Measurements from ENCODE around the gene NLGN3. TPM values are rescaled to one million over a fixed set of nuclear protein-coding genes. Genes with fewer than 3 reads are reported as not detected.

Gene NLGN3
- total RNA-seq, 2 donors from 2014 or later: 1.1 to 1.8 TPM

DNA sequence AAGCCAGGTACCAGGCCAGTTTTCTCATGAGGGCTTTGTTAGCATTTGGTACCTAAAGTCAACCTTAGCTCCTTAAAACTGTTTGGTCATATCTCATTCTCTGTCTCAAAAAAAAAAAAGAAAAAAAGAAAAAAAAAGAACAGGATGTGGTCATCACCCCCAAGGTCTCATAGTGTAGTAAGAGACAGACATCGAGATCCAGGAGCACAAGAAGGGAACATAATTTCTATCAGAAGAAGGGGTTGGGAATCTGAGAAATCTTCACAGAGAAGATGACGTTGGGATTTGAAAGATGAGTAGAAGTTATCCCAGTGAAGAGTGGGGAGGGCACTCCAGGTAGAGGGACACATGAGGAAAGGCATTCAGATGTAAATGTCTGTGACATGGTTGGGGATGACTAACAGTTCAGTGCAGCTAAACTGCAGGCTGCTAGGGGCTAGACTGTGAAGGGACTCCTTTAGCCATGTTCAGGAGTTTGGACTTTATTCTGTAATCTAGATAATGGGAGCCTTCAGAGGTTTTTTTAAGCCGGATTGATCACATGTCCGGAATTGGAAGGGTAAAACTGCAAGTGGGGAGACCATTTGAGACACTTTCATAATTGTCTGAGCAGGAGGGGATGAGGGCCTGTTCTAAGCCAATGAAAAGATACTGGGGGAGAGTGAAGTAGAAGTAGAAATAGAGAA is 51.5 kb downstream of the NLGN3 start:
- ATAC-seq (ENCODE audit: insufficient number of reproducible peaks, low FRiP score, low read depth): no peak
- H3K27me3 ChIP-seq (replicated peaks; ENCODE audit: insufficient read depth): no peaks in the 10 kb centered on the region
- no peaks in the 10 kb centered on the region for H3K36me3 ChIP-seq
- H3K27ac ChIP-seq: no peak overlapping the region
- DNase-seq (ENCODE audit: low spot score): no peak
- no peaks in the 10 kb centered on the region for H3K9me3 ChIP-seq
- no peak overlapping the region for H3K4me3 ChIP-seq
- TF ChIP-seq, protein P1, sequence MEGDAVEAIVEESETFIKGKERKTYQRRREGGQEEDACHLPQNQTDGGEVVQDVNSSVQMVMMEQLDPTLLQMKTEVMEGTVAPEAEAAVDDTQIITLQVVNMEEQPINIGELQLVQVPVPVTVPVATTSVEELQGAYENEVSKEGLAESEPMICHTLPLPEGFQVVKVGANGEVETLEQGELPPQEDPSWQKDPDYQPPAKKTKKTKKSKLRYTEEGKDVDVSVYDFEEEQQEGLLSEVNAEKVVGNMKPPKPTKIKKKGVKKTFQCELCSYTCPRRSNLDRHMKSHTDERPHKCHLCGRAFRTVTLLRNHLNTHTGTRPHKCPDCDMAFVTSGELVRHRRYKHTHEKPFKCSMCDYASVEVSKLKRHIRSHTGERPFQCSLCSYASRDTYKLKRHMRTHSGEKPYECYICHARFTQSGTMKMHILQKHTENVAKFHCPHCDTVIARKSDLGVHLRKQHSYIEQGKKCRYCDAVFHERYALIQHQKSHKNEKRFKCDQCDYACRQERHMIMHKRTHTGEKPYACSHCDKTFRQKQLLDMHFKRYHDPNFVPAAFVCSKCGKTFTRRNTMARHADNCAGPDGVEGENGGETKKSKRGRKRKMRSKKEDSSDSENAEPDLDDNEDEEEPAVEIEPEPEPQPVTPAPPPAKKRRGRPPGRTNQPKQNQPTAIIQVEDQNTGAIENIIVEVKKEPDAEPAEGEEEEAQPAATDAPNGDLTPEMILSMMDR (IDR thresholded peaks at IDR 0.05): no peak
- H3K4me1 ChIP-seq (ENCODE audit: control insufficient read depth in 1 of 2, low read depth in 2 of 2): no peaks in the 10 kb centered on the region

DNA sequence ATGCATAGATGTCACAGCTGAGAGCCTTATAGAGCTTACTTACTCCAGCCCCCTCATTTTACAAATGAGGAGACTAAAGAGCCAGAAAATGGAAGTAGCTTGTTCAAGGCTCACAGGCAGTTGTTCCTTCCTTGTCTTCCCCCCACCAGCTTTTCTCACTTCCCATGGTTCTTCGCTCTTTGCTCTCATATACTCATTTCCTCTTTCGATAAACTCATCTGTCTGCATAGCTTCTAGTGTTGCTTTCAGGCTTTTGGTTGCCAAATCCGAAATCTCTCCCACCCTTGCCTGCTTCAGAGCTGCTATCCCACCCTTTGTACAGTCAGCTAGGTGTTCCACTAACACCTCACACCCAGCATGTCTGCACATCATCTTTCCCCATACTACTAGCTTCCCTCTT is 53.4 kb downstream of the NLGN3 start:
- Histone ChIP-seq H3K9me3 (no peaks in the 10 kb centered on the region), H3K36me3 (no peaks in the 10 kb centered on the region), H3K27ac (no peak overlapping the region), H3K4me3 (peak overlapping the region; percentile 43), H3K27me3 (replicated peaks; ENCODE audit: insufficient read depth) (no peaks in the 10 kb centered on the region), H3K4me1 (ENCODE audit: control insufficient read depth in 1 of 2, low read depth in 2 of 2) (no peaks in the 10 kb centered on the region)
- DNase-seq (ENCODE audit: low spot score) (no peak), ATAC-seq (ENCODE audit: insufficient number of reproducible peaks, low FRiP score, low read depth) (no peak)
- TF ChIP-seq, protein P1 (IDR thresholded peaks at IDR 0.05): no peak

DNA sequence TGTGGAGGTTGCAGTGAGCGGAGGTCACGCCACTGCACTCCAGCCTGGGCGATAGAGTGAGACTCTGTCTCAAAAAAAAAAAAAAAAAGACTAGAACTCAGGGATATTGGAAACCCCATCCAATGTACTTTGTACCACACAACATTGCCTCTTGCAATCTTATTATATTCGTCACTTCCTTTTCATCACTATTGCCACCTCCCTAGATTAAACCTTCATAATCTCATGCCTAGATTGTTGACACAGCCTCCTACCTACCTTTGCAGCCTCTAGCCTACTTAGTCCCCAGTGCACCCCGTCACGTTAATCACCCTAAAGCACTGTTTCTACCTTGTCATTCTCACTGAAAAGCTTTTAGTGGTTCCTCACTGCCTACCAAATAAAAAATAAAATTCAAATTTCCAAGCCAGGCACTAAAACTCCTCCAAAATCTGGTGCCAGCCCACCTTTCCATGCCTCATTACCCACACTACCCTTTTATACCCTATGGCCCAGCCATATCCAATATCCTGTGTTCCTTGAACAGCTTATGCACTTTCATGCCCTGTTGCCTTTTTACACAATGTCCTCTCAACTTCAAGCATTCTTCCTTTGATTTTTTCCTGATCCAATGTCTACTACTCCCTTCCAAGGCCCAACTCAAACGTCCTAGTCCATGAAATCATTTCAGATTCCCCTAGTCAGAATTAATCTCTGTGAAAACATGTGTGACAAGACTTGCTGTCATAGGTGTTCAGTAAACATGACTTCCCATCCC is 54.8 kb downstream of the NLGN3 start:
- no peak overlapping the region for H3K27ac ChIP-seq
- H3K27me3 ChIP-seq (replicated peaks; ENCODE audit: insufficient read depth): no peaks in the 10 kb centered on the region
- no peak overlapping the region for H3K4me3 ChIP-seq
- no peaks in the 10 kb centered on the region for H3K36me3 ChIP-seq
- TF ChIP-seq, protein P1 (IDR thresholded peaks at IDR 0.05): no peak
- DNase-seq (ENCODE audit: low spot score) (no peak), ATAC-seq (ENCODE audit: insufficient number of reproducible peaks, low FRiP score, low read depth) (no peak)
- H3K4me1 ChIP-seq (ENCODE audit: control insufficient read depth in 1 of 2, low read depth in 2 of 2): no peaks in the 10 kb centered on the region
- no peaks in the 10 kb centered on the region for H3K9me3 ChIP-seq

GRCh38 chrX:71210816-71211215 is 66.2 kb downstream of the NLGN3 start:
- Histone ChIP-seq H3K4me1 (ENCODE audit: control insufficient read depth in 1 of 2, low read depth in 2 of 2) (no peaks in the 10 kb centered on the region), H3K27me3 (replicated peaks; ENCODE audit: insufficient read depth) (no peaks in the 10 kb centered on the region), H3K9me3 (no peaks in the 10 kb centered on the region), H3K36me3 (no peaks in the 10 kb centered on the region), H3K27ac (no peak overlapping the region), H3K4me3 (no peak overlapping the region)
- TF ChIP-seq, protein P1 (IDR thresholded peaks at IDR 0.05): no peak
- no peak for ATAC-seq (ENCODE audit: insufficient number of reproducible peaks, low FRiP score, low read depth)
- no peak for DNase-seq (ENCODE audit: low spot score)

- Histone ChIP-seq H3K27ac (no peak overlapping the region), H3K36me3 (no peaks in the 10 kb centered on the region), H3K9me3 (no peaks in the 10 kb centered on the region), H3K27me3 (replicated peaks; ENCODE audit: insufficient read depth) (no peaks in the 10 kb centered on the region), H3K4me1 (ENCODE audit: control insufficient read depth in 1 of 2, low read depth in 2 of 2) (no peaks in the 10 kb centered on the region), H3K4me3 (no peak overlapping the region)
- TF ChIP-seq, protein P1 (IDR thresholded peaks at IDR 0.05): no peak
- DNase-seq (ENCODE audit: low spot score): no peak
- ATAC-seq (ENCODE audit: insufficient number of reproducible peaks, low FRiP score, low read depth): no peak
Observed at GRCh38 chrX:71212536-71212935, 67.9 kb downstream of the NLGN3 start.

Data from thoracic aorta (tissue), 2 donors.